GM18505 (cell line): Measurements from ENCODE around the gene SETD1B.

Experiments
- ATAC-seq: cut with Tn5 transposase; IDR thresholded peaks from one replicate; pipeline ENCODE4 v1.9.1; 2021; ENCODE audit not compliant: unreplicated experiment
- POLR2A ChIP-seq: IDR thresholded peaks from 4 replicates; pipeline ENCODE4 v1.6.1; 2011; ENCODE audit warnings: borderline replicate concordance; ENCODE audit not compliant: insufficient read depth, insufficient read length; ENCODE audit errors: extremely low read depth

Gene SETD1B

DNA sequence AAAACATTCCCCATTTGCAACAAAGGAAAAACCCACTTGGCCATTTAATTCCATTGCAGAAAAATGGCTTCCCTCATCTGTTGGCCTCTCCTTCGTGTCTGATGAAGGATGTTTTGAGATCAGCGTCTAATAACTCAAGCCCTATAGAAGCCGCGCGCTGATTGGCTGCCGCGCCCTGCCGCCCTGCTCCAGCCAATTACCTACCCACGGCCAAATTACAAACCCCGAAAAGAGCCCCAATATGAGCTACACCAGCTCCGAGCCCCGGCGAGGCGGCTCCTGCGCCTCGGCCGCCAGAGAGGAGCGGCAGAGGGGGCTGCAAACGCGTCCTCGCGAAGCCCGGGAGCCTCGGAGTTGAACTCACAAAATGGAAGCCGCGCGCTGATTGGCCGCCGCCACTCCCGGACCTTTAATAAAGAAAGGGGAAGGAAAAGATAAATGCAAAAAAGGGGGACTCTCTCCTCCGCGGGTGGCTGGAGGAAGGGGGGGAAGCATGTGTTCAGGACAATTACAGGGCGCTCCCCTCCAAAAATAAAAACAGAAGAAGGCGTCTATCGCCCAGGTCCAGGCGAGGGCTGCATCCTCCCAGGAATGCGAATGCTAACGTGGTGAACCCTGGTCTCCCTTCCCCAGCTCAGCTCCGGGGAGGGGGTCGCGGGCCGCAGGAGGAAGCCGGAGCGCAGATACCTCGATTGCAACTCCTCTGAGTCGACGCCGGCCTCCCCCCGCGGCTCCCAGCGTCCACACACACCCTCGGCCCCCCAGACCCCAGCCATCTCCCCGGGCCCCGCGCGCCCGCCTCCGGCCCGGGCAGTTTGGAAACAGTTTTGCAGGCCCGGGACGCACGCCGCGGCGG is 738 bp upstream of the SETD1B start:
- ATAC-seq, result peak; percentile 33
- TF ChIP-seq POLR2A, result peak; percentile 88

DNA sequence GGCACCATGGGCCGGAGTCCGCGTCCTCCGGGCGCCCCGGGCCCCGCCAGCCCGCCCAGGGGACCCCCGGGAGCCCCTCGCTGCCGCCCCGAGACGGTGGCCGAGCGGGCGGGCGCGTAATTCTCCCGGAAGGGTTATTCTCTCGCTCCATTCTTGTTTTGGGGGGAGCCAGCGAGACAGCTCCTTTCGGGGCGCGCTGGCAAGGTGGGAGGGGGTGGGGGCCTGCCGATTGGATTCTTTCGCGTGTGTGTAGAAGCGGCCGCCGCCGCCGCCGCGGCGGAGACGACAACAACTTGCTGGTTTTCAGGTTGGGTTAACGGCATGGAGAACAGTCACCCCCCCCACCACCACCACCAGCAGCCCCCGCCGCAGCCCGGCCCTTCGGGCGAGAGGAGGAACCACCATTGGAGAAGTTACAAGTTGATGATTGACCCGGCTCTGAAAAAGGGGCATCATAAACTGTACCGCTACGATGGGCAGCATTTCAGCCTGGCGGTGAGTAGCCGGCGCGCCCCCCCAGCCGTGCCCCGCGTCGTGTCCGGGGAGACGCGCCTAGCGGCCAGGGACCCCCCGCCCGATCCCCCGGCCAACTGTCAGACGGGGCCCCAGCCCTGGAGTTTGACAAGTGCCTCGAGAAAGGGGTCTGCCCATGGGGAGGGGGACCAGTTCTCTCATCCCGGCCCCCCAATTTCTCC is 755 bp downstream of the SETD1B start:
- ATAC-seq, result no peak
- no peak for TF ChIP-seq POLR2A

DNA sequence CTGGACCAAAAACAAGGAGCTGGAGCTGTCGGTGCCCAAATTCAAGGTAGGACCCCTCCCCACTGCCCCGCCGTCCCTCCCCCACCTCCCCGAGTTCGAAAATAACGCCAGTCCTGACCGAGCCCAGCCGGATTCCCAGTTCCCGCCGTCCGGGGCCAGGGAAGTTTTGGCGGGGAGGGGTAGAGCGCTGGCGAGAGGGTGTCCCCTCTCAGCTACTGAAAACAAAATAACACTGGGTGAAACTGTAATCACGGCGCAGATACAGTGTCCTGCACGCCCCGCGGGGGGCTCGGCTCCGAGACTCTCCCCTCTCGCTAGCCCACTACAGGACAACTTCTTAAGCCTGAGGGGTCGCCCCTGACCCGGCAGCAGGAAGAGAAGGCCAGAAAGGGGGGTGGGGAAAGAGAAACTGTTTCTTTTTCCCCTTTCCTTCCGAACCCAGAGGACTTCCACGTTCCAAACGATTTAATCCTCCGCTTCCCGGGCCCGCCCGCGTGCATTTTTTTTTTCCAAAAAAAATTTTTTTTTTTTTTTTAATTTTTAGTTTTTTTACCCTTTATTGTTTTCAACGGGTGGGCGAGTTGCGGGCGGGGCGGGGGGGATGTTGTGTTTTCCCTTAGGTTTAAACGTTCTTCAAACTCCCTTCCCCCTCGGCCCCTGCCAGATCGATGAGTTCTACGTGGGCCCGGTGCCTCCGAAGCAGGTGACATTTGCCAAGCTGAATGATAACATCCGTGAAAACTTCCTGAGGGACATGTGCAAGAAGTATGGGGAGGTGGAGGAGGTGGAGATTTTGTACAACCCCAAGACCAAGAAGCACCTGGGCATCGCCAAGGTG is 1.6 kb downstream of the SETD1B start:
- no peak for TF ChIP-seq POLR2A
- ATAC-seq, result no peak

DNA sequence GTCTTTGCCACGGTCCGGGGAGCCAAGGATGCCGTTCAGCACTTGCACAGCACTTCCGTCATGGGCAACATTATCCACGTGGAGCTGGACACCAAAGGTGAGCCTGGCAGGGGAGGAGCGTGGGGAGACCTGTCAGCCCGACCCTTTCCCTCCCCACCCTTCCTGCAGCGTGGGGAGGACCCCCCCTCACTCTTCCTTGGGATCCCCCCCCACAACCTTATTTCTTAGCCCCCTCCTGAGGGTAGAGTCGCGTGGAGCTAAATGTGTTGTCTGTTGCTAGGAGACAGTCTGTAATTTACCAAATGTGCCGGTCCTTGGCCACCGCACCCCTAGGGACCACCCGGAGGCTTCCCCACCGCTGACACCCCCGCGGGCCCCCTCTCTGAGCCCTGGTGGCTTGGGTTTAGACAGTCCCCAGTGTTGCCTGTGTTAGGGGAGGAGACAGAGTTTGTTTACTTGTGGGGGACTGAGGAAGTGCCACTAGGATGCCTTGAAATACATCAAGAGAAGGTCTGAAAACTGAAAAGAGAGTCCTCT is 2.3 kb downstream of the SETD1B start:
- no peak for ATAC-seq
- no peak for TF ChIP-seq POLR2A

DNA sequence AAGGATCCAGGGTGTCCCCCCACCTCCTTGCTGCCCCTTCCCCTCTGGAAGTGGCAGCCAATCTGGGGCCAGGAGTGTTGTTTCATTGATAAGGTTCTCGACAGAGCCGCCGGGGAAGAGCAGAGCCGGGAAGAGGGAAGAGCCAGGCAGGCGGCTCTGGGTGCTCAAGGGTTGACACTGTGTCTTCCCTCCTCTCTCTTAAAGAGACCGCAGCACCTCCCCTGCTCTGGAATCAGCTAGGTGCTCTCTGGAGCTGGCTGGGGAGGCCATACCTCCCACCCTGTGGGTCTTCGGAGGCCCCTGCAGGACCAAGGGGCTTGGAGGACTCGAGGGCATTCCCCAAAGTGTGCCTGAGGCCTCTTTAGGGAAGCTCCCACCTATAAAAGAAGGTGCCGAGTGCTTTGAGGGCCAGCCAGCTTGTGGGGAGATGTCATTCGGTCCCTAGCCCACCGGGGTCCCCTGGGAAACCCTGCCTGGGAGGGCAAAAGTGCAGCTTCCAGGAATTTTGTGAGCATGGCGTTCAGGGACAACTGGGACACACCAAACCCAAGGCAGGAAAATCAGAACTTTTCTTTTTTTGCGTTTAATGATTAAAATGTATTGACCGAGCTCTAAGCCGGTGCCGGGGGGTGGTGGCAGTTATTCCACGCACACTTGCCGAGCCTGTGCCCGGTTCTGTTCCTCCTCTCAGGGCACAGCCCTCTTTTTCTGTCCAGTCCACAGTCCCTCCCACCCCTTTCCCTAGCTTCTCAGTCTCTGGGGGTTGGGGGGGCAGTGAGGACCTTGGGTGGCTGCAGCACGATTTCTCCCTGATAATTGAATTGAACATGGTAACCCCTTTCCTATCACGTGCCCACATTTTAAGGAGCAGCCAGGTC is 3.0 kb downstream of the SETD1B start:
- no peak for TF ChIP-seq POLR2A
- no peak for ATAC-seq

DNA sequence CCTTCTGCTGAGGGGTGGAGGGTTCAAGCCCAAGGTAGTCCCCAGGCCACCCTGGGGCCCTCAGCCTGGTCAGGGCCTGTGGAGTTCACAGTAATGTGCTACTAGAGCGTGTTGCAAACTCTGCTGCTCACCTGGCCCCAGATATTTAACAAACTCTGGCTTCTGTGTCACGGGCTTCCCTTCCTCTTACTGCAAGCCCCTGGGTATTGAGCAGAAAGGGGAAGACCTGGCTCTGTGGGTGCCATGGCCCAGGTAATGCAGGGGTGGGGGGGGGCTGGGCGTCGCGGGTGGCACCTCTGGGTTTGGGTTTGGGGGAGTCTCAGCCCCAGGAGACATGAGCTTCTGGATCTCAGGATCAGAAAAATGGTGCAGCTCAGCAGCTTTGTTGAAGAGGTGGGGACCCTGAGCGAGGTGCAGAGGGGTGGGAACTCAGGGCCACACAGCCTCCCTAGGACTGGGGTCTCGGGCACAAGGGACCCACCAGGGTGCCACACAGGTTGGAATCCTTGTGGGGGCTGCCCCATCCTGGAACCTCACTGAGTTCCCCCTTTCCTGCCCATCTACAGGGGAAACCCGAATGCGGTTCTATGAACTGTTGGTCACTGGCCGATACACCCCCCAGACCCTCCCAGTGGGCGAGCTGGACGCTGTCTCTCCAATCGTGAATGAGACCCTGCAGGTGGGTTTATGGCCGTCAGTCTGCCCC is 4.0 kb downstream of the SETD1B start:
- no peak for TF ChIP-seq POLR2A
- no peak for ATAC-seq

DNA sequence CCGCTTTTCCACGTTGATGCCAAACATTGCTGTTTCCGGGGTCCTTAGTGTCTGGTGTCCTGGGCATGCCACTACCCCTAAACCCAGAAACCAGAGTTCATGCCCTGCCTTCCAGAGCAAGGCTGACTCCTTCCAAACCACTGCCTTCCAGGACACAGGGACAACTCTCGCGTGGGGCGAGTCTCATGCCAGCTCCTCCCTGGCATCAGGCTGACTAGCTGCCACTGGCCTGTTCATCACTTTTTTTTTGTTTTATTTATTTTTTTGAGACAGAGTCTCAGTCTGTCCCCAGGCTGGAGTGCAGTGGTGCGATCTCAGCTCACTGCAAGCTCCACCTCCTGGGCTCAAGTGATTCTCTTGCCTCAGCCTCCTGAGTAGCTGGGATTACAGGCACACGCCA is 4.8 kb downstream of the SETD1B start:
- ATAC-seq, result no peak
- TF ChIP-seq POLR2A, result no peak

DNA sequence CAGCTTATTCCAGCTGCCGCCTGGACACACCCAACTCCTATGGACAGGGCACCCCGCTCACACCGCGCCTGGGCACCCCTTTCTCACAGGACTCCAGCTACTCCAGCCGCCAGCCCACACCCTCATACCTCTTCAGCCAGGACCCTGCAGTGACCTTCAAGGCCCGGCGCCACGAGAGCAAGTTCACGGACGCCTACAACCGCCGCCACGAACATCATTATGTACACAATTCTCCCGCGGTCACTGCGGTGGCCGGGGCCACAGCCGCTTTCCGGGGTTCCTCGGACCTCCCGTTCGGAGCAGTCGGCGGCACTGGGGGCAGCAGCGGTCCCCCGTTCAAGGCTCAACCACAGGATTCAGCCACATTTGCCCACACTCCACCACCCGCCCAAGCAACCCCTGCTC is 5.9 kb downstream of the SETD1B start:
- no peak for TF ChIP-seq POLR2A

DNA sequence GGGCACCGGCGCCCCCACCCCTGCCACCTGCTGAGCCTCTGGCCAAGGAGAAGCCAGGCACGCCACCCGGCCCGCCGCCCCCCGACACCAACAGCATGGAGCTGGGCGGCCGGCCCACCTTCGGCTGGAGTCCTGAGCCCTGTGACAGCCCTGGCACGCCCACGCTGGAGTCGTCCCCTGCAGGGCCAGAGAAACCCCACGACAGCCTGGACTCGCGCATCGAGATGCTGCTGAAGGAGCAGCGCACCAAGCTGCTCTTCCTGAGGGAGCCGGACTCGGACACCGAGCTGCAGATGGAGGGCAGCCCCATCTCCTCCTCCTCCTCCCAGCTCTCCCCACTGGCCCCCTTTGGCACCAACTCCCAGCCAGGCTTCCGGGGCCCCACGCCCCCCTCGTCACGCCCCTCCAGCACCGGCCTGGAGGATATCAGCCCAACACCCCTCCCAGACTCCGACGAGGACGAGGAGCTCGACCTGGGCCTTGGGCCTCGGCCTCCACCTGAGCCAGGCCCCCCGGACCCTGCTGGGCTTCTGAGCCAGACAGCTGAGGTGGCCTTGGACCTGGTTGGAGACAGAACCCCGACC is 6.5 kb downstream of the SETD1B start:
- no peak for ATAC-seq
- no peak for TF ChIP-seq POLR2A

More for the DNA sequence above, 5.9 kb downstream of the SETD1B start:
- ATAC-seq, result no peak

DNA sequence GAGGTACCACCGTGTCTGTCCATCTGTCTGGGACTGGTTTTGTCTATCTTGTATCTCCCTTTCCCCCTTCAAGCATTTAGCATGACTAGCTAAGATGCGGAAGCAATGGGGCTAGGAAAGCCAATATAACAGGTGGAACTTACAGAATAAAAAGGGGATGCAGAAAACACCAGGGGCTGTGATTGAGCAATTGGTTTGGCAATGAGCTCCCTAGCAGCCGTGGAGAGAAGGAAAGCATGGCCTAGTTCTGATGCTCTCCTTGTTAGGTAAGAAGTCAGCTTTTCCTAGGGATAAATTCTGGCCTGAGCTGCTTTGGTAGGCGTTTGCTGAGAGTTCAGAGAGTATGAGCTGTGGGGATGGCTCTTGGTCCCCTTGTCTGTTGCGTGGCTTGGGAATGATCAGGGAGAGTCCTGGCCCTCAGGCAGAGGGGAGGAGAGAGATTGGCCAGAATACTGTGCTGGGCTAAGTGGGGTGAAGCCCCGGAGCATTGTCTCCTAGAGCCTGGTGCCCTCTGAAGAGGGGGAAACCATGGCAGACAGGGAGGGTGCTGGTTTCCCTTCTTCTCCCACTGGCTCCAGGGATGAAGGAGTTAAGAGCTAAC is 7.1 kb downstream of the SETD1B start:
- no peak for TF ChIP-seq POLR2A
- ATAC-seq, result no peak
